Stimulated activated CD4-positive, alpha-beta T cell treated with anti-CD3 and anti-CD28 coated beads, Interleukin-1b, Interleukin-23, amount 100 ng/mL, for 4 hours (primary cell): ENCODE data around the gene PHOSPHO1.

Experiments
- DNase-seq, 2 donors: peaks; one replicate each; pipeline ENCODE4 v3.0.0-alpha.2; 2020; ENCODE audit warnings: low read depth in 2 of 2

Gene PHOSPHO1

DNA sequence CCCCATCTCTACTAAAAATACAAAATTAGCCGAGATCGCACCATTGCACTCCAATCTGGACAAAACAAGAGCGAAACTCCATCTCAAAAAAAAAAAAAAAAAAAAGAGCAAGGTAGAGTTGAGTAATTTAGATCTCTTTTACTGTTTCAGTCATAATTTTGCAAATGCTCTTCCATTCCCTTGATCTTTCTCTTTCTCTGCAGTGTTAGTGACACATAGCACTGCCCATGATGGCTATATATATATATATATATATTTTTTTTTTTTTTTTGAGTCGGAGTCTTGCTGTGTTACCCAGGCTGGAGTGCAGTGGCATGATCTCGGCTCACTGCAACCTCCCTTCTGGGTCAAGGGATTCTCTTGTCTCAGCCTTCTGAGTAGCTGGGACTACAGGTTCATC, 12.2 kb upstream of the PHOSPHO1 start:
- no peak for DNase-seq

GRCh38 chr17:49241692-49242397, 11.3 kb upstream of the PHOSPHO1 start:
- DNase-seq = no peak

DNA sequence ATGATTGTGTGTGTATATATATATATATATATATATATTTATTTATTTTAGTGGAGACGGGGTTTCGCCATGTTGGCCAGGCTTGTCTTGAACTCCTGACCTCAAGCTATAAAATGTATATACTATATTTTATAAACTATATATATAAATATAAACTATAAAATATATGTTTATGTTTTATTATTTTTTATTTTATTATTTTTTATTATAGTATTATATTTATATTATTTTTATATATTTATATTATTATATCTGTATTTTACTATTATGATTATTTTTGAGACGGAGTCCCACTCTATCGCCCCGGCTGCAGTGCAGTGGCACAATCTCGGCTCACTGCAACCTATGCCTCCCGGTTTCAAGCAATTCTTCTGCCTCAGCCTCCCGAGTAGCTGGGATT, 10.5 kb upstream of the PHOSPHO1 start:
- no peak for DNase-seq

GRCh38 chr17:49240619-49241018, 10.0 kb upstream of the PHOSPHO1 start:
- no peak for DNase-seq

DNA sequence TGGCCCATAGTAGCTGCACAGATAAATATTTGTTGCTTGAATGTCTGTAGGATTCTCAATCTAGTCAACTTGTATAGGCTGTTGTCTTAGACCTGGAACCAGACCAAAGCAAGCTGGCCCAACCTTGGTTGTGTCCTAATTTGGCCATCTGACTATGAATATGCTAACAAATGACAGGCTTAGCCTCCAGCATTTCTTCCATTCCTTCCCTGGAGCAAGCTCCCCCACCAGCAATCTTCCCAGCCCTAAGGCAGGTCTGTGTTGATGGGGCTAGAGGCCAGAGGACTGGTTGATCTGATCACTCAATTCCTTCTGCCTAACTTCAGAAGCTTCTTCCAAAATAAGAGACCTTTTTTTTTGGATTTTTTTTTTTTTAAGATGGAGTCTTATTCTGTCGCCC, 9.4 kb upstream of the PHOSPHO1 start:
- DNase-seq = no peak

DNA sequence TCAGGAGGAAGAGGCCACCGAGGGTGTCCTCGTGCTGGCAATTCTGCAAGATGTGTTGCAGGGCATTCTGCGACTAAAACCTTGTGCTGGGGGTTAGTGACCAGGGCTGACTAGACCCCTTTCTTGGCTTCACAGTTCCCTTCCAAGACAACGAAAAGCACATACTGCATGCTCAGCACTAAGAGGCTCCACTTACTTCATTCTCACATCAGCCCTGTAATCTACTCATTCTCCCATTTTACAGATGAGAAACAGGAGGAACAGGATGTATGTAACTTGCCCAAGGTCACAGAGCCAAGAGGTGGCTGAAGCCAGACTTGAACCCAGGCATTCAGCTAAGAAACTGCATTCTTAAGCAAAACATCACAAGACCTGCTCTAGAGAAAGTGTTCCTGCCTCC, 5.3 kb upstream of the PHOSPHO1 start:
- DNase-seq = no peak

- DNase-seq = no peak
Observed at GRCh38 chr17:49234509-49235080, 4.0 kb upstream of the PHOSPHO1 start.

DNA sequence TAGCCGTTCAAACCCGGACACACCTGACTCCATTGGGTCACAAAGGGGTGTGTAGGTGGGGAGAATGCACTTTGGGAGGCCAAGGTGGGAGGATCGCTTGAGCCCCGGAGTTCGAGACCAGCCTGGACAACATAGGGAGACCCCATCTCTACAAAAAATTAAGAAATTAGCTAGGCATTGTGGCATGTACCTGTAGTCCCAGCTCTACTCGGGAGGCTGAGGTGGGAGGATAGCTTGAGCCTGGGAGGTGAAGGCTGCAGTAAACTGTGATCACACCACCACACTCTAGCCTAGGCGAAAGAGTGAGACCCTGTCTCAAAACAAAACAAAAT, 942 bp upstream of the PHOSPHO1 start:
- DNase-seq = no peak

GRCh38 chr17:49229805-49230600, 584 bp downstream of the PHOSPHO1 start:
- DNase-seq = no peak

DNA sequence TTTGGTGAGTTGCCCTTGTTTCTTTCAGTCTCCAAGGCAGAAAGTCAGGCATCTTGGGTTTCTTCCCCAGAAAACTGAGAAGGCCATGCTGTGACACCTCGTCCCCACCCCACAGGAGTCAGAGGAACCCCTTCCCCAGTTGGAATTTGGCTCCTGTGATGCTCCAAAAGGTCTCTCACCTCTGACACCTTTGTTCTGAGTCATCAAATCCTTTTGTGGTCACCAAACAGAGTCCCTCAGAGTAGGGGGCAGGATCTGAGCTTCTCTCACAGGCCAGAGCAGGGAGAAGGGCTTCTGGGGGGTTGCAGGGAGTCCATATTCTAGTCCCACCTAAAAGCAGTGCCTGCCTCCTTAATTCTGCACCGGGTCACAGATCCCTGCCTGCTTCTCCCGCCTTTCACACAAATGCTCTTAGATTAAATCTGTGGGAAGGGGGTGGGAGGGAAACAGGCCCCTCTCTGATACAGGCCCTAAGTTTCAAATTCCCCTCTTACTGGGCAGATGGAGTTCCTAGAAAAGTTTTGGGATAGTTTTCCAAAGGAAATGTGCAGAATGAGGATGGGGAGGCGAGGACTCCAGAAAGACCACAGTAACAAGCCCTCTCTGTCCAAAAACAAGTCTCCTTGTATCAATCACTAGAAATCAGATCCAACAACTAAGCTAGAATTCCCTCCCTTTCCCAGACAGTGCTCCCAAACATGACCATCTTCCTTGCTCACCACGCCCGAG, 1.3 kb downstream of the PHOSPHO1 start:
- no peak for DNase-seq

- peak; percentile 75 to 77 for DNase-seq
Observed at GRCh38 chr17:49227436-49228261, 2.9 kb downstream of the PHOSPHO1 start.

DNA sequence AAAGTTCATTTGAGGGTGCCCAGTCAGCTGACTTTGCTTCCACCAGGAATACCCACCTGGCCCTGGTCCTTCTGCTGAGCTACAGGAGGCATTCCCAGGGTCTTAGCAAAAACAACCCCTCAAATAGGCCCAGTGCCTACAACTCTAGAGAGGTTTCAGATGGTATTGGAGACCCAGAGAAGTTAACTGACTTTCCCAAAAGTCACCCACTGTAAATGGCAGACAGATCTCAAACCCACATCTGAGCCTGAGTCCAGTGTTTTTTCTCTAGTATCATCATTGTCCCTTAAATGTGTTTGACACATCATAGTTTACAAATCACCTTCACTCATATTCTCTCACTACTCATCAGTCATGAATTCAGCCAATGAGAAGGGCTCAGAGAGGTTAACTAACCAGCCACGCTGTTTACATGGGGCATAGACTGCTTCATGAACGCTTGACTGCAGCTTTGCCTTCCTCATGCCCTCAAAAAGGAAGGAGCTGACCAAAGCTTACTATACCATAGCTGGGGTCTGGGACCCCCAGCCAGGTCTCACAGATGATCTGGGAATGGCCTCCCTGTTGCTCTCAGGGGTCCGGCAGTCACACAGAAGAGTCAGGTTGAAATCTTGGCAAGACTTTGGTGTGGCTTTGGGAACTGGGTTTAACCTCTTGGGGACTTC, 3.7 kb downstream of the PHOSPHO1 start:
- no peak for DNase-seq

DNA sequence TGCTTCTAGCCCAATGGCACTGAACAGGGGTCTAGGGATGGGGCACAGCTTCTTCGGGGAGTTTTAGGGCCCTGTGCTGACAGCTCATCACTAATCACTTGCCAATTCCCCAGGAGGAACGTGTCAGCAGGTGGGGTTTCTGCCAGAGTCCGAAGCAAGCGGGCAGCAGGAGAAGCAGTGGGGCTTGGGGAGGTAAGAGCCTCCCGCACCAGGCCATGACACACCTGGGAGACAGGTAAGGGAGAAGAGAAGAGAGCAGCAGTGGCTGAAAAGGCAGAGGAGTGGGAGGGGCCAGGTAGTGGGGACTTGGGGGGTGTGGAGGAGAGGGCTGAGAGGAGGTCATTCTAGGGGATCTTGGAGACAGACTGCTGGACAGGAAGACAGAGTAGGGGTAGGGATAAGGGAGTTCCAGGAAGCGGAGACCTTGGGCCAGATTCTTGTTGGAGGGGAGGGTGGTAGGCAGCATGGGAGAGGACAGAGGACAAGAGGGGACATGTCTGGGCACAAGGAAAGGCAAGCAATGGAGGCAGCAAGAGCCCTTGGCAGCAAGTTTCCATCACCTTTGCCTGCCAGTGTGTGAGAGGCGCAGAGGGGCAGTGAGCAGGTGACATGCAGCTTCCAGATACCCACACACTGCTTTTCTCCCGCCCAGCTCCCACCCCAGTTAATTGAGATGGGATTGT, 4.9 kb downstream of the PHOSPHO1 start:
- no peak for DNase-seq

GRCh38 chr17:49224997-49225337, 5.6 kb downstream of the PHOSPHO1 start:
- no peak for DNase-seq

- peak in 1 of 2 donors; percentile 31 for DNase-seq
Observed at GRCh38 chr17:49224198-49224996, 6.2 kb downstream of the PHOSPHO1 start.

- DNase-seq = peak; percentile 63 to 66
Observed at GRCh38 chr17:49223517-49224197, 6.9 kb downstream of the PHOSPHO1 start.

- no peak for DNase-seq
Observed at GRCh38 chr17:49223168-49223516, 7.4 kb downstream of the PHOSPHO1 start.

GRCh38 chr17:49219987-49220386, 10.6 kb downstream of the PHOSPHO1 start:
- no peak for DNase-seq
